Coronary artery (tissue), 2 donors: ENCODE data around the gene ZNF367.

ENCODE experiments used
- DNase-seq: peaks from one replicate; pipeline ENCODE4 v3.0.0-alpha.2; 2017; ENCODE audit warnings: low spot score
- H3K27ac ChIP-seq, 2 donors: fragments of 200-600 bp; sonication (generic); one replicate each; pipeline ENCODE4 v1.5.1; 2016 to 2019
- H3K4me3 ChIP-seq: fragments of 200-600 bp; sonication (generic); 2 replicates; pipeline ENCODE4 v1.5.1; 2016; ENCODE audit warnings: mild to moderate bottlenecking, moderate library complexity
- TF ChIP-seq, protein P1 (sequence below): fragments of 200-600 bp; sonication (generic); IDR thresholded peaks from one replicate; pipeline ENCODE4 v1.5.1; 2019; ENCODE audit warnings: antibody characterized with exemption

ZNF367 gene

DNA sequence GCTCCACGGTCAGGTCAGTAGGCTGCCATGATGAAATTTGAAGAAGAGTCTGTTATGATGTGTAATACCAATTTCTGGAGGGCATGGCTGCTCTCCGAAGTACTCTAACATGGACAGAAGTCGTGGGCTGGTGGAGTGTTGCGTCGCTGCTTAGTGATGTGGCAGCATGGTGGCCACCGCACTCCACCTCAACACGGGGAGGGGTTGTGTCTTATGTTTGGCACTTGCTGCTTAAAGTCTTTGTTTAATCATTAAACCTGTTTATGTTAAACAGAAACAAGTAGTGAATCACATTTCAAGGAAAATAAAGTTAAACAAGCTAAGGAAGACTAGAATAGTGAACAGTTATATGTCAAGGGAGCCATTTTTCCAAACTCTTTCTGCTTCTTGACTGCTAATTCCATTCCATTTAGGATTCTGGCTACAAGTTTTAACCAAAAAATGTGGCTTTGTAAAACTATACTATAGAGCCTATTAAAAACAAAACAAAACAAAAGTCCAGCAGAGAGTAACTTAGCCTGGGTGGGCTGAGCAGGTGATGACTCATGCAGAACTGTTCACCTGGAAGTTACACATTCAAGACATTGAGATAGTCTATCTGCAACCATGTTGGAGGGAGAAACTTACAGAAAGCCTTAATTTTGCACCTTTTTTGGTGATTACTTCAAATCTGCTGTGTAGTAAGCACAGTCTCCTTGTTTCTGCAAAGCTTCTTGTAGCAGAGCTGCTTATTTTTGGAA is 41.3 kb upstream of the ZNF367 start:
- TF ChIP-seq, protein P1, sequence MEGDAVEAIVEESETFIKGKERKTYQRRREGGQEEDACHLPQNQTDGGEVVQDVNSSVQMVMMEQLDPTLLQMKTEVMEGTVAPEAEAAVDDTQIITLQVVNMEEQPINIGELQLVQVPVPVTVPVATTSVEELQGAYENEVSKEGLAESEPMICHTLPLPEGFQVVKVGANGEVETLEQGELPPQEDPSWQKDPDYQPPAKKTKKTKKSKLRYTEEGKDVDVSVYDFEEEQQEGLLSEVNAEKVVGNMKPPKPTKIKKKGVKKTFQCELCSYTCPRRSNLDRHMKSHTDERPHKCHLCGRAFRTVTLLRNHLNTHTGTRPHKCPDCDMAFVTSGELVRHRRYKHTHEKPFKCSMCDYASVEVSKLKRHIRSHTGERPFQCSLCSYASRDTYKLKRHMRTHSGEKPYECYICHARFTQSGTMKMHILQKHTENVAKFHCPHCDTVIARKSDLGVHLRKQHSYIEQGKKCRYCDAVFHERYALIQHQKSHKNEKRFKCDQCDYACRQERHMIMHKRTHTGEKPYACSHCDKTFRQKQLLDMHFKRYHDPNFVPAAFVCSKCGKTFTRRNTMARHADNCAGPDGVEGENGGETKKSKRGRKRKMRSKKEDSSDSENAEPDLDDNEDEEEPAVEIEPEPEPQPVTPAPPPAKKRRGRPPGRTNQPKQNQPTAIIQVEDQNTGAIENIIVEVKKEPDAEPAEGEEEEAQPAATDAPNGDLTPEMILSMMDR, result no peak

DNA sequence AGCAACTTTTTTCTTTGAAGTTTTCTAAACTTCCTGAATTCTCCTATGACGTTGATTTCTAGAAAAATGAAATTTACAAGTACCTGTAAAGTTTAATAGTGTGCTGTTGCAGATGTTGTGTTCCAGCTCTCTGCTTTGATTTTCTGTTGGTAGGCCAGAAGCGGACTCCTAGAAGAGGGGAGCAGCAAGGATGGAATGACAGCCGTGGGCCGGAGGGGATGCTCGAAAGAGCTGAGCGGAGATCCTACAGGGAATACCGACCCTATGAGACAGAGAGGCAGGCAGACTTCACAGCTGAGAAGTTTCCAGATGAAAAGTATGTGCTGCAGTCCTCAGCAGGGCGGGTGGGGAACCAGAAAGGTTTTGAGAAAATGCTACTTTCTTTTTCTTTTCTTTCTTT is 40.1 kb upstream of the ZNF367 start:
- no peak overlapping the region for H3K27ac ChIP-seq
- H3K4me3 ChIP-seq, result no peak overlapping the region
- TF ChIP-seq, protein P1, result no peak
- no peak for DNase-seq

More for the DNA sequence above, 41.3 kb upstream of the ZNF367 start:
- Histone ChIP-seq H3K27ac (no peak overlapping the region), H3K4me3 (no peak overlapping the region)
- DNase-seq, result no peak

DNA sequence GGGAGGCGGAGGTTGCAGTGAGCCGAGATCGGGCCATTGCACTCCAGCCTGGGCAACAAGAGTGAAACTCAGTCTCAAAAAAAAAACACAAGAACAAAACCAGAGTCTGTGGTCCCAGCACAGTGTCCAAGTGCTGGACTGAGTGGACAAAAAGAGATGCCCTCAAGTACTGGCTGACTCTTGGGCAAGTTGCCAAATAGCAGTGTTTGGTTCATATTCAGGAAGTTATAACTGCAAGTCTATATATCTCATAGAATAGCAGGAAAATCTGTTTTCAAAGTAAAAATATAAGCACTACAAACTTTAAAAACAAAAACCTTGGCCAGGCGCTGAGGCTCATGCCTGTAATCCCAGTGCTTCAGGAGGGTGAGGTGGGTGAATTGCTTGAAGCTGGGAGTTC is 39.1 kb upstream of the ZNF367 start:
- TF ChIP-seq, protein P1, result no peak
- Histone ChIP-seq H3K4me3 (no peak overlapping the region), H3K27ac (no peak overlapping the region)
- DNase-seq, result no peak

DNA sequence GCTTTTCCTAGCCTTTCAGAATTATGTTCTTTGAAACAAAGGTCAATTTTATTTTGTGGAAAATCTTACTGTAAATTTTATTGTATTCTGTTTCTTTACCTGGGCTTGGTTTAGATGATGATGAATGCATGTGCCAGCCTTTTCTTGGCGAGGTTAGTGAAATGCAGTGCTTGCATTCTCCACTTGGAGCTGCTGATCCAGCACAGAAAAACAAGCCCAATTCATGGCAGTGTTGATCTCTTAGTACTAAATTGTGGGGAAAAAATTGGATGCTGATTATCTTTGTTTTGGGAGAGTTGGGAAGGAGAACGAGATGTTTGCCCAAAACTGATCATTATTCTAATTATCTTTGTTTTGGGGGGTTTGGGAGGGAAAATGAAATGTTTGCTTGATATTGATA is 35.5 kb upstream of the ZNF367 start:
- Histone ChIP-seq H3K27ac (no peak overlapping the region), H3K4me3 (no peak overlapping the region)
- no peak for DNase-seq
- TF ChIP-seq, protein P1, result peak; percentile 51

DNA sequence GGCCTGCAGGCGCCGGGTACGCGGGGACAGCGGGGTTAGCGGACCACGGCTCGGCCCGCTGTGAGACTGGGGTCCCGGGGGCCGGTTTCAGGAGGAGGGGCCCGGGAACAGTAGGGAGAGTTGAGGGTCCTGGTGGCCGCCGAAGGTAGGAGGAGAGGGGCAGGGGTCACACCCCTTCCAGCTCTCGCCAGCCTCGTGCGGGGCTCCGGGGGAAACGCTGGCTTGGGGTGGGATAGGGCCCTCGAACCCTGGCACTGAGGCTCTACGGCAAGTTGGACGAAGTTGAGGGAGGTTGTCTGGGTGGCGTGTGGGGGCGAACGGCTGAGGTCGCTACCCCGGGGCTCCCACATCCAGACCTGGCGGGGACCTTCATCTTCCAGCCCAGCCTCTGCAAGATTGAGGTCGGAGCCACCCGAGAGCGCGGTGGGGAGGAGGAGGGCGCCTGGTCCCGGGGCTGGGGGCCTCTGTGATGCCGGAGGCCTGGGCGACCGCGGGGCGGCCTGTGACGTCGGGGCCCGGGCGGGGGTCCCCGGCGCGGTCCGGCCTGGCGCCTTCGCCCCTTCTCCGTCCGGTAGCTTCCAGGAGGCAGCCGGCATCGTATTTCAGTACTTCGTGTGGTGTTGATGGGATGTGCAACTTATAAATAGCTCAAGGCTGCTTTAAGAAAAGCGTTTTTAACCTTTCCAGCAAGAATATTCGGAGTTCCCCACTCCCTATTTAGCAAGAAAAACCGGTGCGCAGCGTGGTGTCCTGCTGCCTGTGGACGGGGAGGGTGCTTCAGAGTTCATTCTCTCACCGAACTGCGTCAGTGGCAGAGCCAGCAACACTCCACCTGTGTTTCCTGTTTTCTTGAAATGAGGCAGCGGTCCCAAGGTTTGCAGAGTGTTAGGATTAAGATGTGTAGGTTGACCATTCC is 32.7 kb upstream of the ZNF367 start:
- H3K4me3 ChIP-seq, result peak overlapping the region; percentile 88
- peak; percentile 80 for DNase-seq
- H3K27ac ChIP-seq, result peak overlapping the region; percentile 92 to 94
- TF ChIP-seq, protein P1, result no peak

DNA sequence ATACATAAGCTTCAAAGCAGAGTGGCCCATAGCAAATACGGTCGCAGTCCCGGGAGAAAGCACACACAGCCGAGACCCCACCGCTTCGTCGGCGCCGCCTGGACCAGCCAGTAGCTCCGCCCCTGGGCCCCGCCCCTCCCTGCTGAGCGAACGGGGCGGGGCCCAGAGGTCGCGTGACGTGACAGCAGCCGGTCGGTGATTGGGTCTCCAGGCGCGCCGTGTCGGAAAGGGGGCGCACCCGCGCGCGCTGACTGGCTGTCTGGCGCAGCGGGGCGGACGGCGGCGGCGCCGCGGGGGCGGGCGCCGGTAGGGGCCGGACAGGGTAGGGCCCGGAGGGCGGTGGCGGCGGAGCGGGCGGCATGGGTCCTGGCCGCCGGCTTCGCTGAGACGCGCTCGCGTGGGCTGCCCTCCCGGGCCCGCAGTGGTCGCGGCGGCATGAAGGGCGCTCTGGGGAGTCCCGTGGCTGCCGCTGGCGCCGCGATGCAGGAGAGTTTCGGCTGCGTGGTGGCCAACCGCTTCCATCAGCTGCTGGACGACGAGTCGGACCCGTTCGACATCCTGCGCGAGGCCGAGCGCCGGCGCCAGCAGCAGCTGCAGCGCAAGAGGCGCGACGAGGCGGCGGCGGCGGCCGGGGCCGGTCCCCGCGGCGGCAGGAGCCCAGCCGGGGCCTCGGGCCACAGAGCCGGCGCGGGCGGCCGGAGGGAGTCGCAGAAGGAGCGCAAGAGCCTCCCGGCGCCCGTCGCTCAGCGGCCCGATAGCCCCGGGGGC is 31.9 kb upstream of the ZNF367 start, which contains the start of gene HABP4:
HABP4 (plus strand) TSS at position 325 of the 768 bp plus-strand sequence; CDS start at position 436, 111 bp downstream.
- Histone ChIP-seq H3K4me3 (peak within 1 kb of the TSS; percentile 88), H3K27ac (peak within 1 kb of the TSS; percentile 92 to 94)
- DNase-seq, result peak; percentile 96
- TF ChIP-seq, protein P1, result no peak
